ENCODE data around the gene C2orf49. TPM values are rescaled to one million over a fixed set of nuclear protein-coding genes. Genes with fewer than 3 reads are reported as not detected.

The C2orf49 gene
- polyA plus RNA-seq, 3 donors, result 8.1 to 10.4 (median 8.6) TPM

DNA sequence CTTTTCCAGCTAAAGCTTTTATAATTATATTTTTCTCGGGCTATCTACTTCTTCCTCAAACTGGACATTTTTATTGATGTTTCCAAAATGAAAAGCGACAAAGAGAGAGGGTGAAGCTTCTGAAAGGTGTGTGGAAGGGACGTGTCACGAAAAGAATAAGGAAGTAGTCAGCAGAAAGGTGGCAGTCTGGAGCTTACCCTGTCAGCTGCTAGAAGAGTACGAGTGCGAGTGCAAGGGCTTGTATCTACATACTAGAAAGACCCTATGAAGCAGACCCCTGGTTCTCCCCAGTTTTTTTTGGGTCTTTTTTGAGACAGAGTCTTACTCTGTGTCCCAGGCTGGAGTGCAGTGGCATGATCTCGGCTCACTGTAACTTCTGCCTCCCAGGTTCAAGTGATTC lies 46.9 kb downstream of the C2orf49 start:
- Histone ChIP-seq H3K9me3 (replicated peaks in 1 of 2; ENCODE audit: control insufficient read depth in 1 of 2, insufficient read depth in 1 of 2, low read length in 2 of 2) (no peaks in the 10 kb centered on the region), H4K20me1 (ENCODE audit: insufficient read depth, low read length) (no peaks in the 10 kb centered on the region), H2AFZ (ENCODE audit: insufficient read depth, low read depth, low read length, poor library complexity, severe bottlenecking) (no peak overlapping the region), H3K79me2 (ENCODE audit: insufficient read depth, low read length) (no peaks in the 10 kb centered on the region), H3K9ac (ENCODE audit: insufficient read depth, low read length, poor library complexity, severe bottlenecking) (no peak overlapping the region), H3K4me1 (ENCODE audit: control insufficient read depth in 1 of 2, insufficient read depth in 2 of 2, low read length in 2 of 2) (peaks cover 7 to 15% of the 10 kb centered on the region in 2 donors), H3K36me3 (replicated peaks in 1 of 2; ENCODE audit: control insufficient read depth in 1 of 2, insufficient read depth in 2 of 2, low read length in 2 of 2) (no peaks in the 10 kb centered on the region), H3K4me3 (replicated peaks in 1 of 3; ENCODE audit: low read depth in 2 of 3, low read length in 3 of 3) (no peak overlapping the region), H3K4me2 (replicated peaks; ENCODE audit: extremely low read depth, low read length, poor library complexity, severe bottlenecking) (no peak overlapping the region), H3K27me3 (ENCODE audit: control insufficient read depth in 2 of 2, insufficient read depth in 2 of 2, low read length in 2 of 2) (no peaks in the 10 kb centered on the region), H3K27ac (ENCODE audit: low read depth in 1 of 2, low read length in 2 of 2) (no peak overlapping the region)
- intact Hi-C loops (cut with micrococcal nuclease), result no loop called here
- Mint-ChIP-seq H3K36me3 (no peaks in the 10 kb centered on the region), H3K27me3 (ENCODE audit: low read depth in 3 of 3) (peaks cover 1 to 6% (median 4%) of the 10 kb centered on the region in 3 donors), H3K4me3 (no peak overlapping the region), H3K27ac (no peak overlapping the region), H3K4me1 (peaks cover 18% of the 10 kb centered on the region), H3K9me3 (no peaks in the 10 kb centered on the region)
- TF ChIP-seq, protein P1, sequence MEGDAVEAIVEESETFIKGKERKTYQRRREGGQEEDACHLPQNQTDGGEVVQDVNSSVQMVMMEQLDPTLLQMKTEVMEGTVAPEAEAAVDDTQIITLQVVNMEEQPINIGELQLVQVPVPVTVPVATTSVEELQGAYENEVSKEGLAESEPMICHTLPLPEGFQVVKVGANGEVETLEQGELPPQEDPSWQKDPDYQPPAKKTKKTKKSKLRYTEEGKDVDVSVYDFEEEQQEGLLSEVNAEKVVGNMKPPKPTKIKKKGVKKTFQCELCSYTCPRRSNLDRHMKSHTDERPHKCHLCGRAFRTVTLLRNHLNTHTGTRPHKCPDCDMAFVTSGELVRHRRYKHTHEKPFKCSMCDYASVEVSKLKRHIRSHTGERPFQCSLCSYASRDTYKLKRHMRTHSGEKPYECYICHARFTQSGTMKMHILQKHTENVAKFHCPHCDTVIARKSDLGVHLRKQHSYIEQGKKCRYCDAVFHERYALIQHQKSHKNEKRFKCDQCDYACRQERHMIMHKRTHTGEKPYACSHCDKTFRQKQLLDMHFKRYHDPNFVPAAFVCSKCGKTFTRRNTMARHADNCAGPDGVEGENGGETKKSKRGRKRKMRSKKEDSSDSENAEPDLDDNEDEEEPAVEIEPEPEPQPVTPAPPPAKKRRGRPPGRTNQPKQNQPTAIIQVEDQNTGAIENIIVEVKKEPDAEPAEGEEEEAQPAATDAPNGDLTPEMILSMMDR (IDR thresholded peaks at IDR 0.05), result no peak
- DNase-seq, result no peak
- 75% methylated on average over 5 of the region's 7 CpGs for WGBS (ENCODE audit: insufficient coverage)

DNA sequence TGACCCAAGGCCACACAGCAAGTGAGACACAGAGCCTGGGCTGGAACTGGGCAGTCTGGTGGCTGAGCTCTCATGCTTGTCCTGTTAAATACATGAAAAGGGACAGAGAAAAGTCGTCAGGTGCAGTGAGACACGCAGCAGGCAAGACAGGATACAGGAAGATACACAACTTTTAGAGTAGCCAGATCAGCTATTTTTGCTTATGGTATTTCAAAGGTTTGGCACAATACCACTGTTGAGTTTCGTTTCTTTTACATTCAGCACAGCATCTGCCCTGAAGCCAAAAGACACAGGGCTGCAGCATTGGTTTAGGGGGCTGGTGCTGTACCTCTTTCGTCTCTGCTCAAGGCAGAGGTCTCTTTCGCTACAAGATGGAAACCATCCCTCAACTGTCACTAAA lies 47.5 kb downstream of the C2orf49 start:
- Histone ChIP-seq H3K27me3 (ENCODE audit: control insufficient read depth in 2 of 2, insufficient read depth in 2 of 2, low read length in 2 of 2) (no peaks in the 10 kb centered on the region), H3K36me3 (replicated peaks in 1 of 2; ENCODE audit: control insufficient read depth in 1 of 2, insufficient read depth in 2 of 2, low read length in 2 of 2) (no peaks in the 10 kb centered on the region), H3K79me2 (ENCODE audit: insufficient read depth, low read length) (no peaks in the 10 kb centered on the region), H3K4me2 (replicated peaks; ENCODE audit: extremely low read depth, low read length, poor library complexity, severe bottlenecking) (no peak overlapping the region), H4K20me1 (ENCODE audit: insufficient read depth, low read length) (no peaks in the 10 kb centered on the region), H3K27ac (ENCODE audit: low read depth in 1 of 2, low read length in 2 of 2) (no peak overlapping the region), H3K9ac (ENCODE audit: insufficient read depth, low read length, poor library complexity, severe bottlenecking) (no peak overlapping the region), H3K4me1 (ENCODE audit: control insufficient read depth in 1 of 2, insufficient read depth in 2 of 2, low read length in 2 of 2) (peaks cover 7 to 12% of the 10 kb centered on the region in 2 donors), H3K4me3 (replicated peaks in 1 of 3; ENCODE audit: low read depth in 2 of 3, low read length in 3 of 3) (no peak overlapping the region), H3K9me3 (replicated peaks in 1 of 2; ENCODE audit: control insufficient read depth in 1 of 2, insufficient read depth in 1 of 2, low read length in 2 of 2) (no peaks in the 10 kb centered on the region), H2AFZ (ENCODE audit: insufficient read depth, low read depth, low read length, poor library complexity, severe bottlenecking) (no peak overlapping the region)
- no peak overlapping the region for H3K27ac Mint-ChIP-seq
- no peaks in the 10 kb centered on the region for H3K9me3 Mint-ChIP-seq
- no peak for DNase-seq
- H3K4me1 Mint-ChIP-seq, result peaks cover 13% of the 10 kb centered on the region
- TF ChIP-seq, protein P1 (IDR thresholded peaks at IDR 0.05), result no peak
- WGBS (ENCODE audit: insufficient coverage), result 83% methylated on average over 2 of the region's 5 CpGs
- H3K36me3 Mint-ChIP-seq, result no peaks in the 10 kb centered on the region
- H3K27me3 Mint-ChIP-seq (ENCODE audit: low read depth in 3 of 3), result peaks cover 1 to 6% (median 4%) of the 10 kb centered on the region in 3 donors
- intact Hi-C loops (cut with micrococcal nuclease), result no loop called here
- no peak overlapping the region for H3K4me3 Mint-ChIP-seq
